ENCODE measurements around the gene DGUOK.
"Not testable (repeated sequence)": the region's sequence is repeated elsewhere in the genome, so short reads cannot be mapped to it uniquely, and the experiment has no call there.

Gene DGUOK

DNA sequence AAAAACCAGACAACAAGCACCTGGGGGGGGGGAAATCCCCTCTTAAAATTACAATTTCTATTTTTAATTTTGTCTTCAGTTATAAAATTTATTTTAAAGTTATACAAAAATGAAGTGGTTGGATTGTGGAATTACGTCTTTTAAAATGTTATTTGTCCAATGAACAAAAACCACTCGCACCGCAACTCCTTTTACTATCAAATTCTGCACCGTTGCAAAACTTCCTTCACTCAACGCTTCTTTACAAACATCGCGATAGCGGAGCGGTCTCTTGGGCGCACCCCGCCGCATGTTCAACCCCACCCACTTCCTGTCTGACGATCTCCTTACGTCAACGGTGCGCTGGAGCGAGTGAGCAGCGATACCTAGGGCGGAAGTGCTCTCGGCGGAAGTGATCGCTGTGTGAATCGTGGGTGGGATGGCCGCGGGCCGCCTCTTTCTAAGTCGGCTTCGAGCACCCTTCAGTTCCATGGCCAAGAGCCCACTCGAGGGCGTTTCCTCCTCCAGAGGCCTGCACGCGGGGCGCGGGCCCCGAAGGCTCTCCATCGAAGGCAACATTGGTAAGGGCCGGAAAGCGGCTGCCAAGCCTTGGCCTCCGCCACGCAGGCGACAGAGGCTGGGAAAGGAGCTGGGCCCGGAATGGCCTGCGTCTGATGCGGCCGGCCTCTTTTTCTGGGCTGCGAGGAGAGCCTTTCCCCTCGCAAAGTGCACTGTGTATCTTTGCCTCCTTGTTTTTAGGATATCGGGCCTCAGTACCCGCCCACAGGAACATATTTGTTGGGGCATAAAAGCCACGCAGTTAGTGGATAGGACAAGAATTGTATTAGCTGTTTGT is at the start of gene DGUOK:
Gene DGUOK (plus strand): TSS at position 388 of the 835 bp plus-strand sequence. CDS start 31 bp downstream, at position 419.
- DNase-seq, result peak; percentile 92

DNA sequence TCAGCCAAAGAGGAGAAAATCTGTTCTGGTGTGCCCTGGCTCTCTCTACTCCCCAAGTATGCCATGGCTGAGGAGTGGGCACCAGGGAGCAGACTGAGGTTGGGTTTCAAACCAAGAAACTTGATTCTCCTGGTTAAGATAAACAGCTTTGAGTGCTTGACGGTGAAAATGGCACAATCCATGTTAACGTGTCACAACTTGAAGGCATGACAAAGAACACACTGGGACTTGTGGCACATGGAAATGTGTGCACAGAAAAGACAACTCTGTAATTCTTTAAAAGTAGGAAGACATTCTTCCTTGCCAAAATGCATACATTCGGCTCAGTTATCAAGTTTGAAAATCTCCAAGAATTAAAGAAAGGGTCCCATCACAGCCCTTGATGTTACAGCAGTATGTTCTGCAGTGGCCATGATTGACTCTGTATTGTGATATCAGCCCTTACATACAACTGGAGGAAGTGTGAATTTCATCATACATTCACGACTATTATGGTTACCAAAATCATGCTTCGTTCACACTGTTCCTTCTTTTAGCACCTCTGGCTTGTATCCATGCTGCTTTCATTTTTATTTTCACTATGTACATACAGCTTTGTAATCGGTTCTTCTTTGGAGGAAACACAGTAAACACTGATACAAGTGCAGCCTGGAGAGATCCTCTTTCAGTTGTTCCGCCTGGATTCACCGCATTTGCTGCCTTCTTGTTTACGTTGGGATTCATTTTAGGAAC is 49.4 kb upstream of the DGUOK start:
- DNase-seq, result no peak

DNA sequence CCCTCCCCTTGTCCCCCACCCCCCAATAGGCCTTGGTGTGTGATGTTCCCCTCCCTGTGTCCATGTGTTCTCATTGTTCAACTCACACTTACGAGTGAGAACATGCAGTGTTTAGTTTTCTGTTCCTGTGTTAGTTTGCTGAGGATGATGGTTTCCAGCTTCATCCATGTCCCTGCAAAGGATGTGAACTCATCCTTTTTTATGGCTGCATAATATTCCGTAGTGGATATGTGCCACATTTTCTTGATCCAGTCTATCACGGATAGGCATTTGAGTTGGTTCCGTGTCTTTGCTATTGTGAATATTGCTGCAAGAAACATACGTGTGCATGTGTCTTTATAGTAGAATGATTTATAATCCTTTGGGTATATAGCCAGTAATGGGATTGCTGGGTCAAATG is 48.7 kb upstream of the DGUOK start:
- DNase-seq, result not testable (repeated sequence)

DNA sequence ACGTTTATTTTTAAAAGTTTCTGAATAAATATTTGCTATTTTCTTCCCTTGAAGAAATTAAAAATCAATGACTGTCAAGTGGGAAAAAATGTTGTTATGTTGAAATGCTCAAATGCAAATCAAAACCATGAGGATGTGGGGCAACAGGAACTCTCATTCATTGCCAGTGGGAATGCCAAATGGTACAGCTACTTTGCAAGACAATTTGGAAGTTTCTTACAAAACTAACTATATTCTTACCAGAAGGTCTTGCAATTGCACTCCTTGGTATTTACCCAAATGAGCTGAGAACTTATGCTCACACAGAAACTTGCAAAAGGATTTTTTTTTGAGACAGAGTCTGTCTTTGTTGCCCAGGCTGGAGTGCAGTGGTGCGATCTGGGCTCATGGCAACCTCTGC is 41.3 kb upstream of the DGUOK start:
- DNase-seq, result no peak

DNA sequence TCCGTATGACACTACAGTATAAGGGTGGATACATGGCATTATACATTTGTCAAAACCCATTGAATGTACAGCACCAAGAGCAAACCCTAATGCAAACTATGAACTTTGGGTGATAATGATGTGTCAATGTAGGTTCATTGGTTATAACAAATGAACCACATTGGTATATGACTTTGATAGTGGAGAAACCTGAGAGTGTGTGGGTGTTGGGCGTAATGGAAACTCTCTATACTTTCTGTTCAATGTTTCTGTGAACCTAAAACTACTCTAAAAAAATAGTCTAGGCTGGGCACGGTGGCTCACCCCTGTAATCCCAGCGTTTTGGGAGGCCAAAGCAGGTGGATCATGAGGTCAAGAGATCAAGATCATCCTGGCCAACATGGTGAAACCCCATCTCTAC is 40.3 kb upstream of the DGUOK start:
- DNase-seq, result no peak

DNA sequence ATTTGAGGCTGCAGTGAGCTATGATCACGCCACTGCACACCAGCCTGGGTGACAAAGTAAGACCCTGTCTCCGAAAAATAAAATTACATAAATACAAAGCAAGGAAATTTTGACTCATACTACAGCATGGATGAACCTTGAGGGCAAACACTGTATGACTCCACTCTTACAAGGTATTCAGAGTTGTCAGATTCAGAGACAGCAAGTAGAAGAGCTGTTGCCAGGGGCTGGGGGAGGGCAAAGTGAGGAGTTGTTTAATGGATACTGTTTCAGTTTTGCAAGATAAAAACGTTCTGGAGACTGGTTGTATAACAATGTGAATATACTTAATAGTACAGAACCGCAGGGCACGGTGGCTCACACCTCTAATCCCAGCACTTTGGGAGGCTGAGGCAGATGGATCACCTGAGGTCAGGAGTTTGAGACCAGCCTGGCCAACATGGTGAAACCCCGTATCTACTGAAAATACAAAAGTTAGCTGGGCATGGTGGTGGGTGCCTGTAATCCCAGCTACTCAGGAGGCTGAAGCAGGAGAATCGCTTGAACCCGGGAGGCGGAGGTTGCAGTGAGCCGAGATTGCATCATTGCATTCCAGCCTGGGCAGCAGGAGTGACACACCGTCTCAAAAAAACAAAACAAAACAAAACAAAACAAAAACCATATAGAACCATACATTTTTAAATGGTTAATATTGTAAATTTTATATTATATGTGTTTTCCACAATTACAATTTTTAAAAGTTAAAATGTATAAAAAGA is 38.9 kb upstream of the DGUOK start:
- DNase-seq, result not testable (repeated sequence)

DNA sequence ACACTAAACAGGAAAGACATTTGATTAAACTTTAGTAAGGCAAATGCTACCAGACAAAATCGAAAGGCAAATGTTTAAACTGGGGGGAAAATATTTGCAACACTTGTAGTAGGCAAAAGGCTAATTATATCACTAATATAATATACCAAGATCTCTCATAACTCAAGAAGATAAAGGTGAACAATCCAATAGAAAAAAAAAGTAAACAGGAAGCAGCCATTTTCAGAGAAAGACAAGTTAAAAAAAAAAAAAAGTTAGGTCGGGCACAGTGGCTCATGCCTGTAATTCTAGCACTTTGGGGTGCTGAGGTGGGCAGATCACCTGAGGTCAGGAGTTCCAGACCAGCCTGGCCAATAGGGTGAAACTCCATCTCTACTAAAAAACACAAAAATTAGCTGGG is 38.3 kb upstream of the DGUOK start:
- no peak for DNase-seq

DNA sequence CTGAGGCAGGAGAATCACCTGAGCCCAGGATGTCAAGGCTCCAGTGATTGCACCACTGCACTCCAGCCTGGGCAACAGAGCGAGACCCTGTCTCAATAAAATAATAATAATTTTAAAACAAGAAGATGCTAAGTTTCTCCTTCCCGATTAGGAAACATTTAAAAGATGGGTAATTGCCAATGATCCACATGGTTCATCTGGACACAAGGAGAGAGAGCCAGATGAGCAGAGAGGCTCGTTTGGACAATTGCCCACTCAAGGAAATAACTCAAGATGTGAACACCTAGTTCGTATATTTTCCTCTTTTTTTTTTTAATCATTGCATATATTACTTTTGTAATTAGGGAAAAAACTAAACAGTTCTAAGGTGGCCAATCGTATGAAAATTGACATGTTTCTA is 37.5 kb upstream of the DGUOK start:
- no peak for DNase-seq

DNA sequence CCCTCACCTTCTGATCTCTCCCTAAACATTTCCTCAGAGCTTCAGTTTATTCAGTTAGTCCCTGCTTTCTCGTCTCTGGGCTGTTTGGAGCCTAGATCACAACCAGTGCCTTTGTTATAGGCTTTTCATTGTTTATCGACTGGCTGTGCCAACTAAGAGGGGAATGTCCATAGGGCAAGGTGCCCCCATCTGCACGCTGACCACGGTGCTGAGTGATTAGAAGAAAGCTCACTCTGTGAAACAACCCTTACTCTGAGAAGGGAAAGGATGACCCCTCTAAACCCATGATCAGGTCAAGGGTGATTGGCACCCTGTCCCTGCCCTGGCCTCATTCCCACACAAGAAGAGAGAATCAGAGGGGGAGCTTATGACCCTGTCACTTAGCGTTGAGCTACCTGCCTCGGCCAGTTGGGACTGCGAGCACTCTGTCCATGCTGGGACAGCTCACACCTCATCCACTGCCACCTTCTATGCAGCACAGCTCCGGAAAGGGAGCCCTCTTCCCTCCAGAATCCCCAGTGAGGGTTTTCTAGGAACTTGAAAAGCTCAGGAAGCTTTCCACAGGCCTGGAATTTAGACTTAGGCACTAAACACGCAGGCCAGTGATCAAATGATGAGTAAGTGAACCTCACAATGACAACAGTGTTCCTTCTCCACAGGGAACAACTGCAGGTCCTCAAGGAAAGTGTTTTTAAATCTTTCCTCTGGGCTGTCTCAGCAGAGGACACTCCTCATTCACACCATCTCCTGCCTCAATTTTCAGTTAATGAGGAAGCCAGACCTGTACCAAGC is 36.2 kb upstream of the DGUOK start:
- DNase-seq, result no peak

DNA sequence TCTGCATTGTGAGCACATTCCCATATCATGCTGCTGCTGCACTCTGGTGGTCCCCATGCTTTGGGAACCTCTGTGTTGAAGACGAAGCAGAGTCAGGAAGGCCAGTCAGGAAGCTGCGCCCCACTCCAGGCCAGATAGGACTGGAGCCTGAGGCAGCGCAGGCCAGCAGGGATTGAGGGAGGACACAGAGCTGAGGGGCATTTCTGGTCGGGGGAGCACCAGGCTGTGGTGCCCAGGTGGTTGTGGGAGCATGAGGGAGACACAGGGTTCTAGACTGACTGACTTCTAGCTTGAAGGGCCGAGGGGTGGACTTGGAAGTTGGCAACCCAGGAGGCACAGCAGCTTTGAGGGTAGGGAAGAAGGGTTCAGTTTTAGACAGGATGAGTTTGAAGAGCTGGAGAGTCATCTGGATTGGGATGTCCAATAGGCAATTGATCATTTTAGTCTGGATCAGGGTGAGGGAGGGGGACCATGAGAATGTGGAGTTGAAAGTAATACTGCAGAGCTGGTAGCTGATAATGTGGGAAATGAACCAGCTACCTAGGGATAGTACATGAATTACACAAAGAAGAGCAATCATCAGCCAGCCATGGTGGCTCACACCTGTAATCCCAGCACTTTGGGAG is 35.3 kb upstream of the DGUOK start:
- DNase-seq, result no peak

DNA sequence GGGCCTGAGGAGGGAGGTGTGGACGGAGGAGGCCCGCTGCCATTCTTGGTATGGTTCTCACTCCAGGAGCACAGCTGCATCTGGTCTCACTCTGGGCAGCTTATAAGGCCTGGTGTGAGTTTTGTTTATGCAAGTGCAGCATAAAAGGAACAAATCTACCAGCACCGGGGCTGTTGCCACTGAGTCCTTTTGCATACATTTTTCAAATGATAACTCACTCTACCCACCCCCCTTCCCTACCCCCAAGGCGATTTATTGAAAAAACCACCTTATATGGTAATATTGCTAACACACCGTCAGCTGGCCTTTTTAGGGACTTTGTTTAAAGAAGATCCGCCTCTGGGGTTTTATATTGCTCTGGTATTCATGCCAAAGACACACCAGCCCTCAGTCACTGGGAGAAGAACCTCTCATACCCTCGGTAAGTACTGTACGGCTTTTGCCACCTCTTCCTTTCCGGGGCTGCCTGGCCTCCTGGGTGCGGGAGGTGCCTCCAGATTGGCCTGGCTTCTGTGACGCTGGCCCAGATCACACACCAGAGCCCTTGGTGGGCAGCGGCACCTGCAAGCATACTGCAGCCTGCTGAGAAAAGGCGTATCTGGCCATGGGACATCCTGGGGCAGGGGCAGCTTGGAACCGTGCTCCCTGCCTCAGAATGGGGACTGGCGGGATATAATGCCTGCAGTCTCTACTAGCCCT is 33.9 kb upstream of the DGUOK start, which contains the start of gene ACTG2:
Gene ACTG2 (plus strand): TSS at position 378 of the 699 bp plus-strand sequence. CDS start 8,304 bp downstream, outside the sequence.
- no peak for DNase-seq

DNA sequence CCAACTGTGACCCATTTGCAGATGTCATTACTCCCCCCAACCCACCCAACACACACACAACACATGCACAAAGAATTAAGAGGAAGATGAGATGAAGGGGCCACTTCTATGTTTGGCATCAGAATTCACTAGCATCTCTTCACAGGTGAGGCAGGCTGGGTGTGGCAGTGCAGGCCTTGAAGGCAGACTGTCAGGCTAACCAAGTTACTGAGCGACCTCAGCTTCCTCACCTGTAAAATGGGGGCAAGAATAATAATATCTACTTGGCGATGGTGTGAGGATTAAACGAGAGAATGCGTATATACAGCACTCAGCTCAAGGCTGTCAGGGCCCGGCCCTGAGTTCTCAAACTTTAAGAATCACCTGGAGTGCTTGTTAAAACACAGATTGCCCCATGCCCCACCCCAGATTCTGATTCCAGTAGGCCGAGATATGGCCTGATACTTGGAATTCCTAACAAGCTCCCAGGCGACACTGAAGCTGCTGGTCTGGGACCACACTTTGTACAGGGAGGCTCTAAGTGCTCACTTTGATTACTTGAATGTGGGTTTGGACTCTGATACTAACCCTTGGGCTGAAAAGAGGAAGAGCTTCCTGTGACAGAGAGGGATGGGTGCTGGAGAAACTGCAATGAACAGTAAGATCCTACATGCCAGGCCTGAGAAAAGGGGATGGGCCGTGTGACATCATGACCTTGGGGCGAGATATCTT is 32.8 kb upstream of the DGUOK start:
- DNase-seq, result no peak

DNA sequence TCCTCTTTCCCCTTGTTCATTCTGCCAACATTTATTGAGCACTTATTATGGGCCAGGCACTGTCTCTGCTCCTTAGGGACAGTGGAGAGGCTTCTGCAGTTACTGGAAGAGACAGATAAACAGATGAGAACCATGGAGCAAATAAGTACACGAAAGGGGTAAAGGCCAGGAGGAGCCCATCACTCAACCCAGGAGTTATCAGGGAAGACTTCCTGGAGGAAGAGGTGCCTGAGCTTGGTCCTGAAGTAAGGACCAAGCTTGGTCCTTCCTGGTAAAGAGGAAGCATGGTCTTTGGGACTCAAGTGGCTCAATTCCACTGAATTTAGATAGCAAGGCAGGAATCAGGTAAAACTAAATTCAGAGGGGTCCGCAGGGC is 32.2 kb upstream of the DGUOK start:
- no peak for DNase-seq

DNA sequence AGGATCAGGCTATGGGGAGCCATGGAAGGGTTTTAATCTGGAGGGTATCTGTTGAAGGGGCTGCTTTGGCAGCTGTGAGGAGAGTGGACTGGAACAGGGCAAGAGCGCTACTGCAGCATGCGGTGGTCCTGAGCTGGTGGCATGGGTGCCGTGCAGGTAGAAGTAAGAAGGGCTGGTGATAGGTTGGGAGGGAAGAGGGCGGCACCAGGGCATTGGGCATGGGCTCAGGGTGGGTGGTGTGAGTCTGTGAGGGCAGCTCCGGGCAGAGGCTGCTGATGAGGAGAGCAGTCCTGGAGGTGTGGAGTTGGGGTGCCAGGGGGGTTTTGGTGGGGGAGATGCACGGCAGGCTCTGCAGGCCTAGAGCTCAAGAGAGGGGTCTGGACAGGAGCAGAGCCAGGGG is 31.8 kb upstream of the DGUOK start:
- DNase-seq, result no peak

DNA sequence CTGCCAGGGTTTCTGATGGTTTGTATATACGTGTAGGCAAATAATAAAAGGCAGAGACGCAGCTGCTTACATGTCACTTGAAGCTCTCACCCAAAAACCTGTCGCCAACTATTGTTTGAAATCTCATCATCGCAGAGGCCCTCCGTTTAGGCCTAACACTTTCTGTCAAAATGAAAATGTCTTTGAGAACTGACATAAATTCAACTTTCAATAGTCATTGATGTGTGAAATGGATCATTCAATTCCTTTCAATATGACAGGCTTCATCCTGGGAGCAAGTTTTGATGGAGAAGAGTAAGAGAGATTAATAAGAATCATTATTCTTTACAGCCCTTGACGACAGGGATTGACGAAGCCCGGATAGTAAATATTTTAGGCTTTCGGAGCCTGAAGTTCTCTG is 31.2 kb upstream of the DGUOK start:
- no peak for DNase-seq

DNA sequence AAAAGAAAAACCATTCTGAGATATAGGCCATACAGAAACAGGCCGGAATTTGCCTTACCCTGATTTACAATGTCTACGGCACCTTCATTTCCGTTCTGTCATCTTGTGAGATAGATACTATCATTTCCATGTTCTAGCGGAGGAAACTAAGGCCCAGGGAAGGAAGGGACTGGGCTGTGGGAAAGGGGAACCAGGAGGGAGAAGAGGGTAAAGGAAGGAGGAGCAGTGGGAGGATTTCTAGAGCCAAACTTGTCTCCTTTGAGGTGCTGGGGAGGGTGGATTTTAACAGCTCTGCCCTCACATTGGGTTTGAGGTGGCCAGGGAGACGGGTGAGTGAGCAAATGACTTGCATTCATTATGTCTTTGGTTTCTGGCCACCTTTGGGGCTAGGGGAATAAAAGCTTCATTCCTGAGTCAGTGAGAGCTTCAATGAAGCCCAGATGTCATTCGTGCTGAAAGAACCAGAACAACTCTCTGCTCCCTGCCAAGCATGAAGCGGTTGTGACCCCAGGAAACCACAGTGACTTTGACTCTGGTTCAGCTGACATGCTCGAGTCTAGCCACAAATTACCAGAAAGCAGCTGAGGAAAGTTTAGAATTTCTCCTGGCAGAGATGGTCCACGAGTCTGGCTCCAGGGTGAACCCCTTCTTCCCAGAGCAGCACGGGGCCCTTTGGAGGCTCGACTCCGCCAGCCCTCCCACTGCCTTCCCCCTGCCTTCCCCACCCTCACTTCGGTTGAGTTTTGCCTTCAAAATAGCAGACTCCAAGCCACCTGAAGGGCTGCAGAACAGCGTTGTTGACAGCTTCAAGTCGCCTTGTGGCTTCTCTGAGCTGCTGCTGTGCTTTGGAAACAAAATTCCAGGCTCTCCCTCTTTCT is 30.1 kb upstream of the DGUOK start:
- no peak for DNase-seq

DNA sequence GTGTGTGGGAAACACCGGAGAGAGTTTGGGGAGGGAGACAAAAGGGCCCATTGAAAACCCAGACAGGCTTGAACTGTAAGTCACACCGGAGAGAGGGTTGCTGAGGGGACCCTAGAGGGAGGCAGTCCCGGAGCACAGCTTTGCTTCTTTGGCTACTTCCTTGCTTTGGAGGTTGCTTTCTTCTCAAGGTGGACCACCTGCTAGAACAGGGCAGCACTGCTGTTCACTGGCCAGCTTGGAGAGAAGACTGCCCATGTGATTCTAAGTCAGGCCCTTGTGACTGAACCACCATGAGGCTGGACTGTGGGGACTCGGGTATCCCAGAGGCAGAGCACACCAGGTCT is 29.5 kb upstream of the DGUOK start:
- no peak for DNase-seq

DNA sequence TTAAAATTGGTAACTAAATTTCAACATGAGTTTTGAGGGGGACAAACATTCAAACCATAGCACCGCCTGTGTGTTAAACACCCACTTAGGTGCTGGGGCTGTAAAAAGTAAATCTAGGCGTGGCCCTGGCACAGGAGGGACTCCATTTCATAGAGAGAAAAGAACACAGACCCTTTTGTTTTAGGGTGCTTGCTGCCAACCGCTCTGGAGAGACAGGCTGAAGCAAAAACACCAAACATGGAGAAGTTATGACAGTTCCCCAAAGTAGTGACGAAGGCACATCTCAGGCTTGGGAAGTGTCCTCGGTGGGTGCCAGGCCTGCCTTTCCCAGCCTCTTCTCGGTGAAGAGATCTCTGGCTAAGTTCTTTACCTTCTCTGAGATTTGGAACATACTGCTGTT is 28.7 kb upstream of the DGUOK start:
- DNase-seq, result no peak

DNA sequence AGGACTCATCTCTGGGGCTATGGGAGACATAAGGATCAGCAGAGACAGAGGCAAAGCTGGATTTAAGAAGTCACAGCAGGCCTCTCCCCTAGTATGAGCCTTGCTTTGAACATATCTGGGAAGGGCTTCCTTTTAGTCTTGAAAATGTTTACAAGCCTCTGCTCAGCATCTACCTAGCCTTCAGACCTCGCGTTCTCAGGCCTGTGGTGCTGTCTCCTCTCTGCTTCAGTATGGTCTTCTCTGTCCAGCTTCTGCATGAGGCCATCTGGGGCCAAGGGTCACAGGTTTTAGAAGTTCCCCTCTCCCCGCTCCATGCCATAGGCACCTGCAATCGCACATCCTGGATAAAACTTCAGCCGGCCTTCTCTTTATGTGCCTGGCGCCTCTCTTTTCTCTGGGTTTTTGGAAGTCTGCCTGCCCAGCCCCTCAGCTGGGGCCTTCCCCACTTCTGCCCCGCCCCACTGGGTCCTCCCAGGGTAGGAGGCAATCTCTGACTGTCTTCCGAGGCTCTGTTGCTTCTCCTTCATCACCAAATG is 26.8 kb upstream of the DGUOK start:
- no peak for DNase-seq

DNA sequence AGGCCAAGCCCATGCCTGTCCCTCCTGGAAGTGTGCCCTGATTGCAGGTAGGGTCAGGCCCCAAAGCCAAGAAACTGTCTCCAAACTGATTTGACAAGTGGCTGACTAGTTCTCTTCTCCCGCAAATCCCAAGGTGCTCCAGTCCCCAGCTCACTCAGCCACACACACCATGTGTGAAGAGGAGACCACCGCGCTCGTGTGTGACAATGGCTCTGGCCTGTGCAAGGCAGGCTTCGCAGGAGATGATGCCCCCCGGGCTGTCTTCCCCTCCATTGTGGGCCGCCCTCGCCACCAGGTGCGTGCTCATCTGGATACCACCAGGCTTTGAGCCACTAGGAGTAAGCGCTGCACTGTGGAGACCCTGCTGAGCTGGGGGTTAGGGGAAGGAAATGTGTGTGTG is 25.5 kb upstream of the DGUOK start:
- DNase-seq, result no peak

All from kidney glomerular epithelial cell (primary cell).